Activated T-cell treated with anti-CD3 and anti-CD28 coated beads for 48 hours (primary cell): ENCODE measurements around the gene MRGPRF.

Source experiments
- DNase-seq: peaks from one replicate; pipeline ENCODE4 v3.0.0-alpha.2; 2020; ENCODE audit warnings: low read depth

MRGPRF gene

GRCh38 chr11:69050592-69051380 lies 37.7 kb upstream of the MRGPRF start:
- DNase-seq, result no peak

DNA sequence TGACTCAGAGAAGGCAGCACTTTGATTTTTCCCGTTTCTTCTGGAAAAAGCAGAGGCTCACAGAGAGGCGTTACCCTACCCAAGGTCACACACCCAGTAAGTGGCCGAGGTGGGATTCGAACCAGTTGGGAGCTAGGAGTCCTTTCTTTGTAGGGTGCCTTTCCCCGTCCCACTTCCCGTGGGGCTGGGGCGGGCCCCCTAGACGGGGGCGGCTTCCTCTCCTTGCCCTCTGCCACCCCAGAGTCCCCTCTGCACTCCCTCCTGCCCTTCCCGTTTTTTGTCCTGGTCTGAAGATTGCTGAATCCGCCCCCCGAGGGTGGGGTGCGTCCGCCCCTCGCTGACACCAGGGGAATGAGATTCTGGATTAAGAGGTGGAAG lies 36.4 kb upstream of the MRGPRF start:
- DNase-seq, result peak; percentile 23

GRCh38 chr11:69048694-69049489 lies 35.8 kb upstream of the MRGPRF start, which contains the start of gene TPCN2:
Gene TPCN2, plus strand, starts transcription at chr11:69048932. Its CDS starts 66 bp downstream, at chr11:69048998.
- peak; percentile 89 for DNase-seq

DNA sequence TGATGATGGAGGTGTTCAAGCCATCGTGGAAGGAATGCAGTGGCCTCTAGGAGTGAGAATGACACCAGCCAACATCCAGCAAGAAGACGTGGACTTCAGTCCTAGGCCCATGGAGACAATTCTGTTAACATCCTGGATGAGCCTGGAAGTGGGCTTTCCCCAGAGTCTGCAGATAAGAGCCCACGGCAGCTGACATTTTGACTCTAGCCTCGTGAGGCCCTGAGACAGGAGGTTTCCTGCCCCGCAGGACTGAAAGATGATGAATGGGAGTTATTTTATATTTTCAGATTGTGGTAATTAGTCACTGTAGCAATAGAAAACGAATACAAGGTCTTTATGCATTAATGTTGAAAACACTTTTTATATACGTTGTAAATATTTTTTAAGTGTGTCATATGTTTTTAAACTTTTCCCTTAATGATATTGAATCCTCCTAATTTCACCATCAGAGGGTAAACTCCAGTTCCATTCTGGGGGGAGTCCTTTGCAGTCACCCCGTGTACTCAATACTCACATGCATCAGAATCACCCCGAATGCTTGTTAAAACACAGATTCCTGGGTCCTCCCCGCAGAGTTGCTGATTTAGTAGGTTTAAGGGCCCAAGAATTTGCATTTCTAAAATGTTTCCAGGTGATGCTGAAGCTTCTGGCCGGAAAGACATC lies 35.1 kb upstream of the MRGPRF start:
- no peak for DNase-seq

- peak; percentile 20 for DNase-seq
These were observed 31.3 kb upstream of the MRGPRF start for GRCh38 chr11:69044111-69045013.

GRCh38 chr11:69041516-69041915 lies 28.5 kb upstream of the MRGPRF start:
- no peak for DNase-seq

DNA sequence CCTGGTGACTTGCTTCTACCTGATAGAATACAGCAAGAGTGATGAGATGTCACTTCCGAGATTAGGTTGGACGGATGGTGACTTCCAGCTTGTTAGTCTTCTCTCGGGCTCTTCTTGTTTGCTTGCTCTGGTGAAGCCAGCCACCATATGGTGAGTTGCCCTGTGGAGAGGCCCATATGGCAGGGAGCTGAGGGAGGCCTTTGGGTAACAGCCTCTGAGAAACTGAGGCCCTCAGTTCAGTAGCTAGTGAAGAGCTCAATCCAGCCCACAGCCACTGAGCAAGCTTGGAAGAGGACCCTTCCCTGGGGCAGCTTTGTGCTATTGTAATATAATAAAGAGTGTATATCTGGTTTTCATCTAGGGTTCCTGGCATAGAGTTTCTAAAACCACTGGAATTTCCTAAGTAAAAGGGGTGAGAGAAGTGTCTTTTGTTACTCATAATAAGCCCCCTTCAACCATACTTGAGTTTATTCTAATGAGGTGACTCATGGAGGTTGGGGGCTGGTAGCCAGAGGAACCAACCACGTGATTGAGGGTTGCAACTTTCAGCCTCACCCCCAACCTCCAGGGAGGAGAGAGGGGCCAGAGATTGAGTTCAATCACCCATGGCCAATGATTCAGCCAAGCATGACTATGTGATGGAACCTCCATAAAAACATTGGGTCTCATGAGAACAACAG lies 27.7 kb upstream of the MRGPRF start:
- peak; percentile 33 for DNase-seq

GRCh38 chr11:69040051-69040450 lies 27.0 kb upstream of the MRGPRF start:
- DNase-seq, result no peak

DNA sequence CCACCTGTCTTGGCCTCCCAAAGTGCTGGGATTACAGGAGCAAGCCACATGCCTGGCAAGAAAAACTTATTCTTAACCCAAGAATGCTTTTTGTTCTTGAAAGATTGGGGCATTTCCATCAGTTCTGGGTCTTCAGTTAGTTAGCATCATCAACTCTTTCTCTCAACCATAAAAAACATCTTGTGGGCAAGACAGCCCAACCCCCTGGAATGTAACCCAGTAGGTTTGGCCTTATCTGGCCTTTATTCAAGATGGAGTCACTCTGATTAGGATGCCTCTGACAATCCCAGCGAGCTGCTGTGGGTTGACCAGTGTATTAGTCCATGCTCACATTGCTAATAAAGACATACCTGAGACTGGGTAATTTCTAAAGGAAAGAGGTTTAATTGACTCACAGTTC lies 26.5 kb upstream of the MRGPRF start:
- no peak for DNase-seq

GRCh38 chr11:69037544-69037943 lies 24.5 kb upstream of the MRGPRF start:
- DNase-seq, result no peak

DNA sequence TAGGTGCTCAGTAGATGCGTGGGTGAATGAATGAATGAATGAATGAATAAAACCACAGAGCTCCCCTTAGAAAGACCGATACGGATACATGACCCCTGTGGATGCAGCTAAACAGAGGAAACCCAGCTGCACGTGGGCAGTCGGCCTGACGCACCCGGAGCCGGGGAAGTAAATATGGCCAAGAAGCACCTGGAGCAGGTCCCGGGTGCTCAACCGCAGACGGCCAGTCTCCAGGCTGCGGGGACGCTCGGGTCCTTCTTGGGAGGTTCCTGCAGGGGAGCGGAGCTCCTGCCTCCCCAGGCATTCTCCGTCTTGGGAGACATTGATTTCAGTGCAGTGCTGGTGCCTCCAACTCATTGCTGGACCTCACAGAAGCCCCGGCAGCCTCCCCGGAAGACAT lies 24.0 kb upstream of the MRGPRF start:
- DNase-seq, result no peak

DNA sequence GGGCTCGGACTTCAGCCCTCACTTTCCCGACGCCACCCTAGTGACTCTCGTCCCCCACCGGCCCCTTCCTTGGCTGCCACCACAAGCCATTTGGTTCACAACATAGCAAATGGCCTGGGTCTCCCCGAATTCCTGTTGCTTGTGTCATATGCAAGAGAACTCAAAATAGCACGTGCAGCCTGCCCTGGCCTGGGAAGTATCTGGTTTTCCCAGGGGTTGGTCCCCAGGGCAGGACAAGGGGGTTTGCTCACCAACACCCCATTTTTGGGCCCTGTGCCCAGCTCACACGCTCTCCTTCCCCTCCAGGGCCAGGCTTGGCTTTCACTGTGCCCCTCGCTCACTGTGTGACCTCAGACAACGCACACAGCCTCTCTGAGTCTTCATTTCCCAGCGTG lies 22.9 kb upstream of the MRGPRF start:
- DNase-seq, result no peak

DNA sequence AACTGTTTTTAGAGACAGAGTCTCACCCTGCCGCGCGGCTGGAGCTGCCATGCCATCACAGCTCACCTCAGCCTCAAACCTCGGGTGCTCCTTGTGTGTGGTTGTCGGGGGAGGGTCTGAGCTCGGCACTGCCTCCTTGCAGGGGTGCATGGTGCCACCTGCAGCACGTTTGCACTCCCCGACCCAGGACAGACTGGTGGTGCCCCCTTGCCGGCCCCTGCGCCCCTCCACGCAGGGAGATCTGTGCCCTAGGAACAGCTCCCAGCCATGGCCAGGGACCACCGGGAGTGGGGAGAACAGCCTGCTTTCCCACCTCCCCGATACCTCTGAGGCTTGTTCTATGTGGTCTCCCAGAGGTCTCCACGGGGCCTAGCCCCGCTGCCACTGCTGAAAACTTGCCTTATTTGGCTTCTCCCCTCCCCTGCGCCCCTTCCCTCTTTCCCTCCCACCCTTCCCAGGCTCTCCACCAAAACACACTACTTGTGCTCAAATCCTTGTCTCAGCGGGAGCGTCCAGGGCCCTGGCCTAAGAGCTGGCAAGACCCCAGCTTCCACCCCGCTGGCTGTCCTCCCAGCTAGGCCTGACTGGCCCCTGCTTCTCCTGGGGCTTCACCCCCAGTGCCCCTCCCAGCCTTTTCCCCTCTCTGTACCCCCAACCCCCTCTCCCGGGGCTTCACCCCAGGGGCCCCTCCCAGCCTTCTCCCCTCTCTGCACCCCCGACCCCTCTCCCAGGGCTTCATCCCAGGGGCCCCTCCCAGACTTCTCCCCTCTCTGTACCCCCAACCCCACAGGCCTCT lies 22.3 kb upstream of the MRGPRF start:
- no peak for DNase-seq

GRCh38 chr11:69034123-69034867 lies 21.2 kb upstream of the MRGPRF start:
- DNase-seq, result no peak

DNA sequence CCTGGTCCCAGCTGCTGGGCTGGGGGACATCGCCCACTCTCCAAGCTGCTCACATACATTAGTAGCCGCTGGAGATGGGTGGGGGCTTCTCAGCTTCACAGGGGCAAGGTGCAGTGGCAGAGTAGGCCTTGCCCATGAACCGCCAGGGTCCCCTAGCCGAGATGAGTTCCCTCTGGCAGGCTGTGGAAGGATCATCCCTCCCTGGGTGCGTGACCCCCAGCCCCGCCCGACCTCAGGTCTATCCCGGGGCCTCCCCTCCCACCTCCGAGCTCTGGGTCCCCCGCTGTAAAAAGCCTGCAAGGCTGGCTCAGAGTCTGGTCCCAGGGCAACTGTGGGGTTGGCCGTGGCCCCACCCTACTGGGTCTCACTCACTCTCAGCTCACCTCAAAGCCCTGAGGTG lies 20.4 kb upstream of the MRGPRF start:
- no peak for DNase-seq

GRCh38 chr11:69032833-69033232 lies 19.8 kb upstream of the MRGPRF start:
- DNase-seq, result no peak

DNA sequence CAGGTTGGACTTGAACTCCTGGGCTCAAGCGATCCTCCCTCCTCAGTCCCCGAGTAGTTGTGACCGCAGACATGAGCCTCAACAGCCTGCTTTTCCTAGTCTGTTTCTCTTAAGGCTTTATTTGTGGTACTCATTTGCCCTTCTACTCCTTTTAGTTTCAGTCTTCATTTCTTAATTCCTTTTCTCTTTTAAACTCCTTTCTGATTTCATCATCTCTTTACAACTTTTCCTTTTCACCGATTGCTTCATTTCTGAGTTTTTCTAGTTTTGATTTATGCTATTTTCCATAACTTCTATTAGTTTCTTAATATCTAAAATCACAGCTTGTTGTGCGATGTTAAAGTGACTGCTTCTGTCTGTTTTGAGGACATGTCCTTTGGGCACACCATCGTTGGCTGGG lies 17.3 kb upstream of the MRGPRF start:
- no peak for DNase-seq

DNA sequence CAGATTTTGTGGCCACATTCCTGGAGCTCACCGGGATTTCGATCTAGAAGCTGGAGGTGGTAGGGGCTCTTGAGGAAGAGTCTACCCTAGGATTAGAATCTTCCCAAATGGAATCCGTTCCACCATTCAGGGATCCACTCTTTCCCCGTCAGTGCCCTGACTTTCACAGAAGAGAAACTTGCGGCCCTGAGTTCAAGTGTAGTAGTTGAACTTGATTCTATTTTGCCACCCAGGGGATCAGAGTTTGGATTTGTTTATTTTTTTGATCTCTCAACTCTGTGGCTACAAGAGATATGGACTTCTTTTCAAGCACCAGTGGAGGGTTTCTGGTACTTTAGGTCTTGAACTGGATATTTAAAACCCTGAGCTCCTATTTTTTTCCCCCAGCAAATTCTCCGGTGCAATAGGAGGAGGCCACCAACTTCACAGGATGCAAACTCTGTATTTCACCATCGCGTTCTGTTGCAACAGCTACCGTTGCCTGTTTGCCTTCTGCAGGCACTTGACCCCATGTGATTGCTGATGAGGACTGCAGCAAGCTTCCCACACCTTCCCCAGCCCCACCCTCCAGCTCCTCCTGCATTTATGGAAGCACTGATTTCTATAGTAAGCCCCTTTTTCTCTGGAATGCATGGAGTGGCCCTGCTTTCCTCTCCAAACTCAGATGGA lies 14.8 kb upstream of the MRGPRF start:
- DNase-seq, result no peak

- DNase-seq, result no peak
These were observed 11.5 kb upstream of the MRGPRF start for GRCh38 chr11:69024509-69024908.
